HepG2 (cell line): ENCODE measurements around the gene DSTN.

Experiments
- ZBTB42 ChIP-seq: sonication (generic); formaldehyde crosslinking; IDR thresholded peaks from 2 replicates; pipeline ENCODE4 v1.5.0; 2020; ENCODE audit warnings: mild to moderate bottlenecking, missing genetic modification reagents
- ZNF17 ChIP-seq: sonication (generic); formaldehyde crosslinking; IDR thresholded peaks from 2 replicates; pipeline ENCODE4 v1.5.0; 2020; ENCODE audit warnings: mild to moderate bottlenecking, missing genetic modification reagents
- ZNF550 ChIP-seq: sonication (generic); formaldehyde crosslinking; IDR thresholded peaks from 2 replicates; pipeline ENCODE4 v1.4.0; 2020; ENCODE audit warnings: mild to moderate bottlenecking, missing genetic modification reagents, borderline replicate concordance
- ZNF558 ChIP-seq: sonication (generic); formaldehyde crosslinking; IDR thresholded peaks from 2 replicates; pipeline ENCODE4 v1.9.0; 2022; ENCODE audit warnings: mild to moderate bottlenecking, missing genetic modification reagents, borderline replicate concordance
- TF ChIP-seq, protein P1 (sequence below): sonication (generic); formaldehyde crosslinking; IDR thresholded peaks from 2 replicates; pipeline ENCODE4 v1.8.0; 2022; ENCODE audit warnings: mild to moderate bottlenecking, missing genetic modification reagents; ENCODE audit not compliant: insufficient replicate concordance

- TF ChIP-seq, protein P1, sequence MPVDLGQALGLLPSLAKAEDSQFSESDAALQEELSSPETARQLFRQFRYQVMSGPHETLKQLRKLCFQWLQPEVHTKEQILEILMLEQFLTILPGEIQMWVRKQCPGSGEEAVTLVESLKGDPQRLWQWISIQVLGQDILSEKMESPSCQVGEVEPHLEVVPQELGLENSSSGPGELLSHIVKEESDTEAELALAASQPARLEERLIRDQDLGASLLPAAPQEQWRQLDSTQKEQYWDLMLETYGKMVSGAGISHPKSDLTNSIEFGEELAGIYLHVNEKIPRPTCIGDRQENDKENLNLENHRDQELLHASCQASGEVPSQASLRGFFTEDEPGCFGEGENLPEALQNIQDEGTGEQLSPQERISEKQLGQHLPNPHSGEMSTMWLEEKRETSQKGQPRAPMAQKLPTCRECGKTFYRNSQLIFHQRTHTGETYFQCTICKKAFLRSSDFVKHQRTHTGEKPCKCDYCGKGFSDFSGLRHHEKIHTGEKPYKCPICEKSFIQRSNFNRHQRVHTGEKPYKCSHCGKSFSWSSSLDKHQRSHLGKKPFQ (CRISPR knock-in tag), result no peak
- TF ChIP-seq ZNF550 (CRISPR knock-in tag) (no peak), ZNF17 (CRISPR knock-in tag) (no peak), ZNF558 (CRISPR knock-in tag) (no peak), ZBTB42 (CRISPR knock-in tag) (no peak)
Measured at GRCh38 chr20:17541996-17542395, 27.9 kb upstream of the DSTN start.
